Left ventricle myocardium inferior (tissue), 1 donor: Measurements from ENCODE around the gene PITPNB. TPM values are rescaled to one million over a fixed set of nuclear protein-coding genes. Genes with fewer than 3 reads are reported as not detected.

Experiments
- DNase-seq: peaks from one replicate; pipeline ENCODE4 v3.0.0-alpha.2; 2020
- H3K27ac ChIP-seq: fragments of 200-600 bp; replicated peaks from 2 replicates; pipeline ENCODE4 v1.8.0; 2021
- H3K27me3 ChIP-seq: fragments of 200-600 bp; 2 replicates; pipeline ENCODE4 v1.8.0; 2021; ENCODE audit warnings: low read depth
- H3K36me3 ChIP-seq: fragments of 200-600 bp; 2 replicates; pipeline ENCODE4 v1.8.0; 2021
- H3K4me1 ChIP-seq: fragments of 200-600 bp; 2 replicates; pipeline ENCODE4 v1.8.0; 2021
- H3K4me3 ChIP-seq: fragments of 200-600 bp; 2 replicates; pipeline ENCODE4 v1.8.0; 2021; ENCODE audit warnings: mild to moderate bottlenecking, moderate library complexity
- H3K9me3 ChIP-seq: fragments of 200-600 bp; replicated peaks from 2 replicates; pipeline ENCODE4 v1.8.0; 2021
- intact Hi-C: fragments of 100-400 bp; cut with micrococcal nuclease; formaldehyde crosslinking; loops from one replicate; pipeline ENCODE4 v1.11.0; 2022
- total RNA-seq: library from RNA; stranded (reverse); fragmentation: NEBNext Ultra II Directional; extraction: Animal tissue kit (Norgen Biotek cat#: 25700); gene quantifications from one replicate; pipeline ENCODE4 v1.2.1, GENCODE V29; 2021
- TF ChIP-seq, protein P1 (sequence below): fragments of 200-600 bp; IDR thresholded peaks from 2 replicates; pipeline ENCODE4 v1.8.0; 2021; ENCODE audit warnings: antibody characterized with exemption, mild to moderate bottlenecking, borderline replicate concordance
- donor health status: DM: no; HTN: yes; CAD: no; lungs with severe emphysema.

The PITPNB gene
- total RNA-seq, 1 donor from 2014 or later, result 60.0 TPM

GRCh38 chr22:27948569-27948968, 29.5 kb upstream of the PITPNB start:
- H3K27me3 ChIP-seq, result no peaks in the 10 kb centered on the region
- no peaks in the 10 kb centered on the region for H3K9me3 ChIP-seq
- no peaks in the 10 kb centered on the region for H3K36me3 ChIP-seq
- intact Hi-C loops, result no loop called here
- DNase-seq, result no peak
- H3K4me3 ChIP-seq, result no peak overlapping the region
- peaks cover 10% of the 10 kb centered on the region for H3K4me1 ChIP-seq
- no peak overlapping the region for H3K27ac ChIP-seq
- TF ChIP-seq, protein P1, sequence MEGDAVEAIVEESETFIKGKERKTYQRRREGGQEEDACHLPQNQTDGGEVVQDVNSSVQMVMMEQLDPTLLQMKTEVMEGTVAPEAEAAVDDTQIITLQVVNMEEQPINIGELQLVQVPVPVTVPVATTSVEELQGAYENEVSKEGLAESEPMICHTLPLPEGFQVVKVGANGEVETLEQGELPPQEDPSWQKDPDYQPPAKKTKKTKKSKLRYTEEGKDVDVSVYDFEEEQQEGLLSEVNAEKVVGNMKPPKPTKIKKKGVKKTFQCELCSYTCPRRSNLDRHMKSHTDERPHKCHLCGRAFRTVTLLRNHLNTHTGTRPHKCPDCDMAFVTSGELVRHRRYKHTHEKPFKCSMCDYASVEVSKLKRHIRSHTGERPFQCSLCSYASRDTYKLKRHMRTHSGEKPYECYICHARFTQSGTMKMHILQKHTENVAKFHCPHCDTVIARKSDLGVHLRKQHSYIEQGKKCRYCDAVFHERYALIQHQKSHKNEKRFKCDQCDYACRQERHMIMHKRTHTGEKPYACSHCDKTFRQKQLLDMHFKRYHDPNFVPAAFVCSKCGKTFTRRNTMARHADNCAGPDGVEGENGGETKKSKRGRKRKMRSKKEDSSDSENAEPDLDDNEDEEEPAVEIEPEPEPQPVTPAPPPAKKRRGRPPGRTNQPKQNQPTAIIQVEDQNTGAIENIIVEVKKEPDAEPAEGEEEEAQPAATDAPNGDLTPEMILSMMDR, result no peak

DNA sequence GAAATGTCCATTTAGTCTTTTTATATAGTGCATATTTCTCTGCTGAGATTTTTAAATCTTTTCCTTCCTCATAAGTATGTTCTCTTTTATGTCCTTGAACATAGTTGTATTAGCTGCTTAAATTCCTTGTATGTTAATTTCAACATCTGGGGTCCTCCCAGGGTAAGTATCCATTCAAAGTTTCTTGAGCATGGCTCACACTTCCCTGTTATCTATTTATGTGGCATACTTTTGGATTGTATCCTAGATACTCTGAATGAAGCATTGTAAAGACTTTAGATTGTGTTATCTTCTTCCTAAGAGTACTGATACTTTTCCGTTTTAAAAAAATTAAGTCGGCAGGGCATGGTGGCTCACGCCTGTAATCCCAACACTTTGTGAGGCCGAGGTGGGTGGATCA, 28.4 kb upstream of the PITPNB start:
- H3K27me3 ChIP-seq, result no peaks in the 10 kb centered on the region
- no peak overlapping the region for H3K4me3 ChIP-seq
- TF ChIP-seq, protein P1, result no peak
- intact Hi-C loops, result no loop called here
- no peaks in the 10 kb centered on the region for H3K9me3 ChIP-seq
- DNase-seq, result no peak
- no peak overlapping the region for H3K27ac ChIP-seq
- peaks cover 8% of the 10 kb centered on the region for H3K4me1 ChIP-seq
- no peaks in the 10 kb centered on the region for H3K36me3 ChIP-seq

DNA sequence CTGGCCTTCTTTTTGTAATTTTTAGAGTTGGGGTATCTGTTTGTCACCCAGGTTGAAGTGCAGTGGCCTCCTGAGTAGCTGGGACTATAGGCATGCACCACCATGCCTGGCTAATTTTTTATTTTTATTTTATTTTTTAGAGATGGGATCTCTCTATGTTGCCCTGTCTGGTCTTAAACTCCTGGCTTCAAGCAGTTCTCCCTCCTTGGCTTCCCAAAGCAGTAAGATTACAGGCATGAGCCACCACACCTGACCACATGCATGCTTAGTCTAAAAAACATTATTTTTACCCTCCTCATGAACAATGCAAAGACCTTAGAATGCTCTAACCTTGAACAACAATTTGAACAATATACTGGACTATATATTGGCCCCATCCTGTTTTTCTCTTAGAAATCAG, 22.1 kb upstream of the PITPNB start:
- intact Hi-C loops, result no loop called here
- Histone ChIP-seq H3K27me3 (no peaks in the 10 kb centered on the region), H3K27ac (no peak overlapping the region), H3K4me1 (peaks cover 1% of the 10 kb centered on the region), H3K4me3 (no peak overlapping the region), H3K9me3 (no peaks in the 10 kb centered on the region), H3K36me3 (no peaks in the 10 kb centered on the region)
- DNase-seq, result no peak
- TF ChIP-seq, protein P1, result no peak

DNA sequence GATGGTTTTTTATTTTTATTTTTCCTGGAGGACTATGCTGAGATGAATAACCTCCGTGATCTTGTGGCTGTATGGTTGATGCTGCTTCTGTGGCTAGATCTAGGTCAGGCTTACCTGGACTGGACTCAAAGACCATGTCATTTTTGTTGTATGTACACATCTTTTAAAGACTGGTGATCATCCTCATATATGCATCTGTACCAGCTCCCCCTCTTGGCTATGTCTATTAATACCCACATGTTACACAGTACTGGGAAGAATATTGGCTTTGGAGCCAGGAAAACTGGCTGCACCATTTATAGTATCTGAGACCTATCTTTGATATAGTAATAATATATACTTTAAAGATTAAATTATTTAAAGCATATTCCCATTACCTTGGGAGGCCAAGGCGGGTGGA, 18.4 kb upstream of the PITPNB start:
- H3K4me1 ChIP-seq, result peaks cover 8% of the 10 kb centered on the region
- no peaks in the 10 kb centered on the region for H3K36me3 ChIP-seq
- TF ChIP-seq, protein P1, result no peak
- intact Hi-C loops, result no loop called here
- no peak overlapping the region for H3K4me3 ChIP-seq
- no peak for DNase-seq
- no peaks in the 10 kb centered on the region for H3K9me3 ChIP-seq
- H3K27ac ChIP-seq, result no peak overlapping the region
- no peaks in the 10 kb centered on the region for H3K27me3 ChIP-seq

- Histone ChIP-seq H3K36me3 (no peaks in the 10 kb centered on the region), H3K4me3 (no peak overlapping the region), H3K27ac (no peak overlapping the region), H3K4me1 (peaks cover 8% of the 10 kb centered on the region), H3K27me3 (no peaks in the 10 kb centered on the region), H3K9me3 (no peaks in the 10 kb centered on the region)
- TF ChIP-seq, protein P1, result no peak
- intact Hi-C loops, result no loop called here
- DNase-seq, result no peak
Measured at GRCh38 chr22:27935897-27936296, 16.8 kb upstream of the PITPNB start.

GRCh38 chr22:27934069-27934468, 15.0 kb upstream of the PITPNB start:
- no peak overlapping the region for H3K27ac ChIP-seq
- H3K4me1 ChIP-seq, result peaks cover 8% of the 10 kb centered on the region
- intact Hi-C loops, result no loop called here
- H3K9me3 ChIP-seq, result no peaks in the 10 kb centered on the region
- H3K27me3 ChIP-seq, result no peaks in the 10 kb centered on the region
- no peak for DNase-seq
- no peak overlapping the region for H3K4me3 ChIP-seq
- H3K36me3 ChIP-seq, result no peaks in the 10 kb centered on the region
- TF ChIP-seq, protein P1, result no peak
